Mesenchymal stem cell (in vitro differentiated cells and primary cell): ENCODE results near the gene AGPS.

ENCODE experiments used
- DNase-seq: peaks from one replicate; pipeline ENCODE4 v3.0.0-alpha.2; 2013
- H2AFZ ChIP-seq: one replicate; pipeline ENCODE4 v1.6.1; 2013; ENCODE audit warnings: low read depth, mild to moderate bottlenecking, control low read depth, inconsistent platforms, low read length, moderate library complexity
- H2AK5ac ChIP-seq: 2 replicates; pipeline ENCODE4 v1.6.1; 2013; ENCODE audit warnings: low read length, moderate library complexity, mild to moderate bottlenecking, inconsistent platforms; ENCODE audit not compliant: severe bottlenecking
- H2BK120ac ChIP-seq: one replicate; pipeline ENCODE4 v1.6.1; 2013; ENCODE audit warnings: low read depth, mild to moderate bottlenecking, inconsistent platforms, low read length, moderate library complexity
- H2BK12ac ChIP-seq, 2 experiments: one replicate each; pipeline ENCODE4 v1.6.1; 2013; ENCODE audit warnings: inconsistent platforms in 2 of 2, low read length in 2 of 2, mild to moderate bottlenecking in 2 of 2, moderate library complexity in 2 of 2, control low read depth in 1 of 2
- H2BK15ac ChIP-seq: one replicate; pipeline ENCODE4 v1.6.1; 2013; ENCODE audit warnings: mild to moderate bottlenecking, low read depth, inconsistent platforms; ENCODE audit not compliant: poor library complexity, severe bottlenecking
- H2BK5ac ChIP-seq: 2 replicates; pipeline ENCODE4 v1.6.1; 2013; ENCODE audit warnings: low read depth, mild to moderate bottlenecking, low read length, control low read depth, inconsistent platforms; ENCODE audit not compliant: poor library complexity, severe bottlenecking
- H3K14ac ChIP-seq, 2 experiments: one replicate each; pipeline ENCODE4 v1.6.1; 2013; ENCODE audit warnings: inconsistent platforms in 2 of 2, low read length in 2 of 2, control low read depth in 1 of 2, mild to moderate bottlenecking in 1 of 2, moderate library complexity in 1 of 2
- H3K18ac ChIP-seq, 2 experiments: one replicate each; pipeline ENCODE4 v1.6.1; 2013; ENCODE audit warnings: inconsistent platforms in 2 of 2, low read length in 2 of 2, control low read depth in 1 of 2, low read depth in 1 of 2, mild to moderate bottlenecking in 1 of 2
- H3K23ac ChIP-seq, 2 experiments: one replicate each; pipeline ENCODE4 v1.6.1; 2013; ENCODE audit warnings: inconsistent platforms in 2 of 2, low read length in 2 of 2, mild to moderate bottlenecking in 2 of 2, moderate library complexity in 2 of 2, control low read depth in 1 of 2
- H3K27ac ChIP-seq: 2 replicates; pipeline ENCODE4 v1.5.1; 2013; ENCODE audit warnings: mild to moderate bottlenecking, moderate library complexity, low read length, control low read depth, inconsistent platforms; ENCODE audit not compliant: poor library complexity, severe bottlenecking
- H3K27me3 ChIP-seq, 2 experiments: 2 replicates each; pipeline versions ENCODE4 v1.6.1 to v1.7.0; 2013; ENCODE audit warnings: low read length in 2 of 2, mild to moderate bottlenecking in 2 of 2, moderate library complexity in 2 of 2, control low read depth in 1 of 2, inconsistent platforms in 1 of 2; ENCODE audit not compliant: control insufficient read depth in 1 of 2, insufficient read depth in 1 of 2
- H3K36me3 ChIP-seq, 2 experiments: 2 replicates each; pipeline versions ENCODE4 v1.6.1 to v1.7.0; 2013; ENCODE audit warnings: low read length in 2 of 2, control low read depth in 1 of 2, inconsistent platforms in 1 of 2, low read depth in 1 of 2, mild to moderate bottlenecking in 1 of 2; ENCODE audit not compliant: insufficient read depth in 2 of 2, control insufficient read depth in 1 of 2
- H3K4ac ChIP-seq, 2 experiments: one replicate each; pipeline ENCODE4 v1.6.1; 2013; ENCODE audit warnings: inconsistent platforms in 2 of 2, low read length in 2 of 2, mild to moderate bottlenecking in 2 of 2, moderate library complexity in 2 of 2, control low read depth in 1 of 2, low read depth in 1 of 2
- H3K4me1 ChIP-seq: 2 replicates; pipeline ENCODE4 v1.6.1; 2013; ENCODE audit warnings: low read depth, low read length, control low read depth; ENCODE audit not compliant: control insufficient read depth, insufficient read depth
- H3K4me2 ChIP-seq: 2 replicates; pipeline ENCODE4 v1.6.1; 2013; ENCODE audit warnings: low read length, mild to moderate bottlenecking, inconsistent platforms; ENCODE audit not compliant: poor library complexity, severe bottlenecking
- H3K4me3 ChIP-seq, 2 experiments: 2 replicates each; pipeline versions ENCODE4 v1.5.1 to v1.7.0; 2013; ENCODE audit warnings: low read length in 2 of 2, mild to moderate bottlenecking in 2 of 2, control low read depth in 1 of 2, low read depth in 1 of 2; ENCODE audit not compliant: insufficient read depth in 1 of 2
- H3K79me1 ChIP-seq: replicated peaks from 2 replicates; pipeline ENCODE4 v1.6.1; 2013; ENCODE audit warnings: mild to moderate bottlenecking, control low read depth, low read length, inconsistent platforms; ENCODE audit not compliant: poor library complexity, severe bottlenecking
- H3K9ac ChIP-seq: 2 replicates; pipeline ENCODE4 v1.7.0; 2013; ENCODE audit warnings: mild to moderate bottlenecking, low read length, moderate library complexity
- H3K9me3 ChIP-seq: 2 replicates; pipeline ENCODE4 v1.7.0; 2013; ENCODE audit warnings: mild to moderate bottlenecking, low read length; ENCODE audit not compliant: control insufficient read depth
- H4K8ac ChIP-seq: one replicate; pipeline ENCODE4 v1.6.1; 2013; ENCODE audit warnings: inconsistent platforms, mild to moderate bottlenecking, low read length, moderate library complexity
- H4K91ac ChIP-seq: one replicate; pipeline ENCODE4 v1.6.1; 2013; ENCODE audit warnings: mild to moderate bottlenecking, low read length, inconsistent platforms
- WGBS: methylation state at CpG from one replicate; pipeline ENCODE4 v1.1.7; 2013; ENCODE audit warnings: mixed read lengths; 5-methylcytosine and 5-hydroxymethylcytosine counted together

The AGPS gene

DNA sequence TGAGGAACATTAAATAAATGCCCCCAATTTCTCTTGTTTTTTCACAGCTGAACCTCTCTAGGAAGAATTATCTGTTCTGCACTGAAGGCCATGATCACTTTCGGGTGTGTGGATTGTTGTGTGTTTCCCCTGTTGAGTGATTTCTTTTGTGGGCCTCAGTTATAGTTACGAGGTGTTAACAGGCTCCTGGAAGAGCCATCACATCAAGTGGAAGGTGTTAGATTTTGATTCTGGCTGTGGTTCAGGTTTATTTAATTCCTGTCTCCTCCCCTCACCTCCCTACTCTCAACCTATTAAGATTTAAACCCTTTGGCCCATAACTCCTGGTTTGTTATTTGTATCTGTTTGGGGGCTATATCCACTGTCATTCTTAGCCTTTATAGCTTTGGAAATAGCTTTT lies 182.8 kb downstream of the AGPS start:
- H3K27ac ChIP-seq, result no peak overlapping the region
- no peak overlapping the region for H3K4me3 ChIP-seq
- H2BK5ac ChIP-seq, result no peak overlapping the region
- no peaks in the 10 kb centered on the region for H3K79me1 ChIP-seq
- no peak overlapping the region for H2BK120ac ChIP-seq
- no peak overlapping the region for H3K4ac ChIP-seq
- H3K18ac ChIP-seq, result no peak overlapping the region
- no peak overlapping the region for H2BK12ac ChIP-seq
- H4K91ac ChIP-seq, result no peak overlapping the region
- H3K23ac ChIP-seq, result no peak overlapping the region
- no peak overlapping the region for H3K14ac ChIP-seq
- H2AK5ac ChIP-seq, result no peak overlapping the region
- H3K36me3 ChIP-seq, result no peaks in the 10 kb centered on the region
- WGBS, result no CpG with 5 or more reads among the region's 2 CpGs
- H4K8ac ChIP-seq, result no peak overlapping the region
- H3K4me1 ChIP-seq, result peaks cover 1% of the 10 kb centered on the region
- H3K9ac ChIP-seq, result no peak overlapping the region
- no peak overlapping the region for H2AFZ ChIP-seq
- peaks cover 0 to under 1% of the 10 kb centered on the region in 2 experiments for H3K27me3 ChIP-seq
- DNase-seq, result no peak
- no peak overlapping the region for H2BK15ac ChIP-seq
- H3K4me2 ChIP-seq, result no peak overlapping the region
- no peaks in the 10 kb centered on the region for H3K9me3 ChIP-seq

- Histone ChIP-seq H4K91ac (no peak overlapping the region), H3K9me3 (no peaks in the 10 kb centered on the region), H2BK5ac (no peak overlapping the region), H3K4me1 (no peaks in the 10 kb centered on the region), H3K18ac (no peak overlapping the region), H3K27me3 (peaks cover 0 to 6% of the 10 kb centered on the region in 2 experiments), H2BK120ac (no peak overlapping the region), H3K79me1 (no peaks in the 10 kb centered on the region), H3K4me2 (no peak overlapping the region), H3K27ac (no peak overlapping the region), H3K36me3 (no peaks in the 10 kb centered on the region), H3K9ac (no peak overlapping the region), H2BK15ac (no peak overlapping the region), H3K14ac (no peak overlapping the region), H2AFZ (no peak overlapping the region), H2BK12ac (no peak overlapping the region), H3K23ac (no peak overlapping the region), H2AK5ac (no peak overlapping the region), H3K4me3 (no peak overlapping the region), H4K8ac (no peak overlapping the region), H3K4ac (no peak overlapping the region)
- WGBS, result 92% methylated on average over 1 of the region's 1 CpG
- DNase-seq, result no peak
Observed at GRCh38 chr2:177577075-177577474, 184.5 kb downstream of the AGPS start.

GRCh38 chr2:177578454-177578853 lies 185.9 kb downstream of the AGPS start:
- Histone ChIP-seq H4K8ac (no peak overlapping the region), H3K4me1 (no peaks in the 10 kb centered on the region), H3K4me3 (no peak overlapping the region), H2BK120ac (no peak overlapping the region), H2BK5ac (no peak overlapping the region), H2BK15ac (no peak overlapping the region), H3K14ac (no peak overlapping the region), H3K79me1 (no peaks in the 10 kb centered on the region), H3K4me2 (no peak overlapping the region), H3K9ac (no peak overlapping the region), H2AK5ac (no peak overlapping the region), H2BK12ac (no peak overlapping the region), H3K23ac (no peak overlapping the region), H3K9me3 (no peaks in the 10 kb centered on the region), H4K91ac (no peak overlapping the region), H3K27ac (no peak overlapping the region), H3K18ac (no peak overlapping the region), H3K36me3 (no peaks in the 10 kb centered on the region), H2AFZ (no peak overlapping the region), H3K4ac (no peak overlapping the region), H3K27me3 (peaks cover 0 to 6% of the 10 kb centered on the region in 2 experiments)
- DNase-seq, result no peak
- no CpG with 5 or more reads among the region's 3 CpGs for whole genome bisulfite sequencing

- H3K4me3 ChIP-seq, result no peak overlapping the region
- H3K18ac ChIP-seq, result no peak overlapping the region
- H3K14ac ChIP-seq, result no peak overlapping the region
- no peaks in the 10 kb centered on the region for H3K79me1 ChIP-seq
- H3K36me3 ChIP-seq, result no peaks in the 10 kb centered on the region
- no peaks in the 10 kb centered on the region for H3K4me1 ChIP-seq
- H2BK120ac ChIP-seq, result no peak overlapping the region
- H2BK5ac ChIP-seq, result no peak overlapping the region
- no peak overlapping the region for H4K91ac ChIP-seq
- no peak overlapping the region for H2BK15ac ChIP-seq
- H2AK5ac ChIP-seq, result no peak overlapping the region
- H2AFZ ChIP-seq, result no peak overlapping the region
- no peak overlapping the region for H3K9ac ChIP-seq
- no peak for DNase-seq
- 50% methylated on average over 3 of the region's 3 CpGs for WGBS
- H3K27ac ChIP-seq, result no peak overlapping the region
- H3K4me2 ChIP-seq, result no peak overlapping the region
- no peak overlapping the region for H3K23ac ChIP-seq
- no peak overlapping the region for H2BK12ac ChIP-seq
- no peaks in the 10 kb centered on the region for H3K9me3 ChIP-seq
- H4K8ac ChIP-seq, result no peak overlapping the region
- H3K4ac ChIP-seq, result no peak overlapping the region
- H3K27me3 ChIP-seq, result peaks cover 0 to 6% of the 10 kb centered on the region in 2 experiments
Observed at GRCh38 chr2:177579486-177580036, 187.0 kb downstream of the AGPS start.
